HEK293T (cell line): ENCODE data around the gene NACA2.

ENCODE experiments used
- CTCF ChIA-PET: fragments of 350-600 bp; formaldehyde crosslinking; extraction: SDS; loops from one replicate; lab custom pipeline; 2021; ENCODE audit warnings: antibody characterized with exemption, inconsistent platforms; lab: Yijun Ruan, JAX
- POLR2A ChIA-PET: fragments of 350-600 bp; formaldehyde crosslinking; extraction: SDS; loops from one replicate; lab custom pipeline; 2020; ENCODE audit warnings: antibody characterized with exemption, inconsistent platforms; lab: Yijun Ruan, JAX
- DNase-seq: peaks from one replicate; pipeline ENCODE4 v3.0.0; 2012; ENCODE audit warnings: mixed read lengths; ENCODE audit errors: extremely low spot score
- ARNT ChIP-seq: fragments of 450-650 bp; IDR thresholded peaks from 2 replicates; pipeline ENCODE4 v1.6.1; 2017; ENCODE audit warnings: mild to moderate bottlenecking
- BHLHE40 ChIP-seq: fragments of 450-650 bp; IDR thresholded peaks from 2 replicates; pipeline ENCODE4 v1.6.1; 2016; ENCODE audit warnings: mild to moderate bottlenecking, moderate library complexity, borderline replicate concordance
- CTBP1 ChIP-seq: fragments of 450-650 bp; IDR thresholded peaks from 2 replicates; pipeline ENCODE4 v1.6.1; 2016; ENCODE audit warnings: borderline replicate concordance
- ELF4 ChIP-seq: fragments of 450-650 bp; IDR thresholded peaks from 2 replicates; pipeline ENCODE4 v1.6.1; 2017; ENCODE audit warnings: antibody characterized with exemption
- FOXA1 ChIP-seq: fragments of 450-650 bp; IDR thresholded peaks from 2 replicates; pipeline ENCODE4 v1.6.1; 2016; ENCODE audit warnings: mild to moderate bottlenecking
- FOXK2 ChIP-seq: fragments of 450-650 bp; IDR thresholded peaks from 2 replicates; pipeline ENCODE4 v1.6.1; 2016; ENCODE audit warnings: mild to moderate bottlenecking
- FOXM1 ChIP-seq: fragments of 450-650 bp; IDR thresholded peaks from 2 replicates; pipeline ENCODE4 v1.6.1; 2017; ENCODE audit warnings: mild to moderate bottlenecking, borderline replicate concordance
- HDGF ChIP-seq: fragments of 450-650 bp; IDR thresholded peaks from 2 replicates; pipeline ENCODE4 v1.6.1; 2017; ENCODE audit warnings: antibody characterized with exemption, borderline replicate concordance
- L3MBTL2 ChIP-seq: fragments of 450-650 bp; conservative IDR thresholded peaks from 2 replicates; pipeline ENCODE4 v1.6.1; 2016; ENCODE audit warnings: mild to moderate bottlenecking
- LEF1 ChIP-seq: fragments of 450-650 bp; IDR thresholded peaks from 2 replicates; pipeline ENCODE4 v1.6.1; 2017; ENCODE audit warnings: mild to moderate bottlenecking, borderline replicate concordance
- NFRKB ChIP-seq: fragments of 450-650 bp; IDR thresholded peaks from 2 replicates; pipeline ENCODE4 v1.6.1; 2016; ENCODE audit warnings: mild to moderate bottlenecking, moderate library complexity
- SP1 ChIP-seq: fragments of 450-650 bp; IDR thresholded peaks from 2 replicates; pipeline ENCODE4 v1.6.1; 2017
- SUZ12 ChIP-seq: fragments of 450-650 bp; IDR thresholded peaks from 2 replicates; pipeline ENCODE4 v1.6.1; 2016; ENCODE audit warnings: mild to moderate bottlenecking
- TARDBP ChIP-seq: fragments of 450-650 bp; IDR thresholded peaks from 2 replicates; pipeline ENCODE4 v1.6.1; 2016
- ZNF384 ChIP-seq: fragments of 450-650 bp; IDR thresholded peaks from 2 replicates; pipeline ENCODE4 v1.6.1; 2016
- TF ChIP-seq, protein P1 (sequence below): fragments of 450-650 bp; IDR thresholded peaks from 2 replicates; pipeline ENCODE4 v1.6.1; 2016

Gene NACA2

DNA sequence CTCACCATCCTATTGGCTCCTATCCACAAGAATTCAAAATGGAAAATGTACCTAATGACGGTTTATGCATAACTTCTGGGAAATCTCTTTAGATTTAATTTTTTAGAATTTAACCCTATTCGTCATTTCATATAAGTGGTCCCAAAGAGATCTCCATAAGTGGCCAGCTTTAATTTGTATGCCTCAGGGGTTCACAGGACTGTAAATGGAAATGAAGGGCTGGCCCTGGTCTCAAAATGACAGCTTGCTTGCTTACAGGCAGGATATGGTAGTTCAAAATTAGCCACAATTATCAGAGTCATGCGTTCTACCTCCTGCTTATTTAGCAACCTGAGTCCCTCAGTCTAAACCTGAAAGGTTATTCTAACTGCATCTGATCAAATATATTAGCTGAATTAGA is 6.6 kb upstream of the NACA2 start:
- CTCF ChIA-PET, result no interaction called here
- DNase-seq, result no peak
- TF ChIP-seq ZNF384 (no peak), SP1 (no peak), CTBP1 (no peak), BHLHE40 (no peak), FOXK2 (no peak), TARDBP (no peak), FOXA1 (no peak), LEF1 (no peak), ELF4 (no peak), FOXM1 (no peak), SUZ12 (no peak), L3MBTL2 (no peak), ARNT (no peak), NFRKB (no peak), HDGF (no peak)
- TF ChIP-seq, protein P1, sequence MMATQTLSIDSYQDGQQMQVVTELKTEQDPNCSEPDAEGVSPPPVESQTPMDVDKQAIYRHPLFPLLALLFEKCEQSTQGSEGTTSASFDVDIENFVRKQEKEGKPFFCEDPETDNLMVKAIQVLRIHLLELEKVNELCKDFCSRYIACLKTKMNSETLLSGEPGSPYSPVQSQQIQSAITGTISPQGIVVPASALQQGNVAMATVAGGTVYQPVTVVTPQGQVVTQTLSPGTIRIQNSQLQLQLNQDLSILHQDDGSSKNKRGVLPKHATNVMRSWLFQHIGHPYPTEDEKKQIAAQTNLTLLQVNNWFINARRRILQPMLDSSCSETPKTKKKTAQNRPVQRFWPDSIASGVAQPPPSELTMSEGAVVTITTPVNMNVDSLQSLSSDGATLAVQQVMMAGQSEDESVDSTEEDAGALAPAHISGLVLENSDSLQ, result no peak
- POLR2A ChIA-PET, result no interaction called here

DNA sequence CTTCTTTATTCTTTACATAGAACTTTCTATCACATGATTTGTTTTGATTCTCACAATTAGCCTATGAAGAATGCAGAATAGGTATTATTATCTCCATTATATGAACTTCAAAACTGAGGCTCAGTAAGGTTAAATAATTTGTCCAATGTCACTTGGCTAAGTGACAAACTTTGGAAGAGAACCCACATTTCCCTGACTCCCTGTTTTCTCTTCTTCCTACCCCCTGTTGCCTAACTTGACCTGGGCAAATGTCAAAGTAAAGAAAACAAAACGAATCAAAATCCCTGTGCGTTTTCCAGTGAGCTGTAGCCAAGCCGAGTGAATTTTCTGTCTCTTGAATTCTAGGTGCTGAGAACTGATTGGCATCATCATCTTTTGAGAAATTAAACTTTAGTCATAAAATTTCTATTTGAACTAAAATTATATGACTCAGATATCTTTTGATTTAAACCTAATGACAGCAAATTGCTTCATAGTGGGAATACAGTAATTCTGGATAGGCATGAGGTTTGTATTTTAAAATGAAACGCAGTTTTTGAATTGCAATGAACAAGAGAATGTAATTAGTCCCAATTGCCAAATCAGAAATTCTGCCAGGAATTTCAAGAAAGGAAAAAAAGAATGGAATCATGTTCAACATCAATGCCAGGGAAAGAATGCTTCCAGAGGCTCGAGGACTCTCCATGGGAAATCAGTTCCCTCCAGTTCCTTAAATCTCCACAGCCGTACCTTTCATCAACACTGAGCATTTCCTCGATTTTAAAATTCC is 4.6 kb upstream of the NACA2 start:
- ChIA-PET CTCF (no interaction called here), POLR2A (interaction anchor here (0.7 kb wide), 1 partner anchor 266 kb away, joined by 3 read pairs; no protein-coding TSS in a partner anchor)
- no peak for TF ChIP-seq ARNT
- no peak for TF ChIP-seq ELF4
- TF ChIP-seq CTBP1, result no peak
- no peak for TF ChIP-seq LEF1
- no peak for TF ChIP-seq FOXK2
- TF ChIP-seq NFRKB, result no peak
- DNase-seq, result no peak

DNA sequence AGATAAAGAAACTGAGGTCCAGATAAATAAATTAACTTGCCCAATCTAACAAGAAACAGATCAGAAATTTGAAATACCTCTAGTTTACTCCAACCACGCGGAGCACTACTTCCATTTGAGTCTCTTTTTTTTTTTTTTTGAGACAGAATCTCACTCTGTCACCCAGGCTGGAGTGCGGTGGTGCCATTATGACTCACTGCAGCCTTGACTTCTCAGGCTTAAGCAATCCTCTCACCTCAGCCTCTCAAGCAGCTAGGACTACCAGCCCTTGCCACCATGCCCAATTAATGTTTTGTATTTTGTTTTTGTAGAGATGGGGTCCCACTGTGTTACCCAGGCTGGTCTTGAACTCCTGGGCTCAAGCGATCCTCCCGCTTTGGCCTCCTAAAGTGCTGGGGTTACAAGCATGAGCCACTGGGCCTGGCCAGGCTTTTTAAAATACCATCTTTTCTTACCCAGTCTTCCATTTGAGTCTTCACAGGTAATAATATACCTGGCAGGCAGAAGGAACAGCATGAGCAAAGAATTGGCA is 3.3 kb upstream of the NACA2 start:
- TF ChIP-seq FOXK2, result no peak
- no peak for TF ChIP-seq LEF1
- no peak for TF ChIP-seq TARDBP
- DNase-seq, result no peak
- ChIA-PET POLR2A (interaction anchor here (1.0 kb wide), 1 partner anchor 180 kb away, joined by 3 read pairs; no protein-coding TSS in a partner anchor), CTCF (interaction anchor here (0.6 kb wide), 3 partner anchors 10 to 497 kb away, joined by 3 to 7 read pairs (median 4); no protein-coding TSS in a partner anchor)

DNA sequence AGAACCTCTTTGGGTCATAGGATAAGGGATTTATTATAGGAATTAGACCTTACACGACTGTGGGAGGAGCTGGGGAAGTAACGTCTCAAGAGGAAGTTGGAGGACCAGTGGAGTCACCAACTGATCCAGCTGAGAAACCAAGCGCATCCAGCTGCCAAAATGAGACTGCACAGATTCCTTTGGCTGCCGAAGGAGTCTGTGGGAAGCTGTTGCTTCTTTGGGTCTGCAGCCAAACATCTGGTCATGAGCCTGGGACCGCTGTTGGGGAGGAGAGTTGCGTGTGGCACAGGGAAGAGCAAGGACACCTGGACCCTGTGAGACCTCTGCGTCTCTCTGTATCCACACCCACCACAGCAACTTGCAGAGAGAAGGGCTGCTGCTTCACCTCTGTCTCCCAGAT is 2.4 kb upstream of the NACA2 start:
- ChIA-PET CTCF (no interaction called here), POLR2A (interaction anchor here (1.0 kb wide), 1 partner anchor 179 kb away, joined by 3 read pairs; no protein-coding TSS in a partner anchor)
- TF ChIP-seq ELF4 (no peak), NFRKB (no peak), FOXM1 (no peak), ZNF384 (no peak), L3MBTL2 (no peak), ARNT (no peak), FOXA1 (no peak), CTBP1 (no peak), HDGF (no peak), FOXK2 (no peak), BHLHE40 (no peak), LEF1 (no peak), SUZ12 (no peak)
- TF ChIP-seq, protein P1, result no peak
- DNase-seq, result no peak

DNA sequence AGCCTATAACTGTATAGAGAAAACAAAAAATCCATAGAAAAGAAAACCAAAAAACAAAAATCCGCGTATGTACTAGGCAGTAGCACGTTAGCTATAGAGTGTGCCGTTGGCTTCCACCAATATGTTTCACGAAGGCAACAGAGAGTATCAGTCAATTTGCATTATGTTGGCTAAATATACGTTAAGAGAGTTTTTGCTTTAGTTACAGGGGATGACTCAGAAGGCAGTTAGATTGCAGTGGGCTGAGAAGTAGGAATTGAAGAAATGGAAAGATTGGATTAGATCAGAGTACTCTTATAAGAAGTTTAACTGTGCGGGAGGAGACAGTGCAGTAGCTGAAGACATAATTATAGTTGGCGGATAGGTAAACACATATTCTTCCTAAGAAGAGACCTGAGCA is 911 bp upstream of the NACA2 start:
- no peak for DNase-seq
- TF ChIP-seq FOXA1, result no peak
- TF ChIP-seq L3MBTL2, result no peak
- TF ChIP-seq SUZ12, result no peak
- POLR2A ChIA-PET, result no interaction called here
- CTCF ChIA-PET, result no interaction called here

DNA sequence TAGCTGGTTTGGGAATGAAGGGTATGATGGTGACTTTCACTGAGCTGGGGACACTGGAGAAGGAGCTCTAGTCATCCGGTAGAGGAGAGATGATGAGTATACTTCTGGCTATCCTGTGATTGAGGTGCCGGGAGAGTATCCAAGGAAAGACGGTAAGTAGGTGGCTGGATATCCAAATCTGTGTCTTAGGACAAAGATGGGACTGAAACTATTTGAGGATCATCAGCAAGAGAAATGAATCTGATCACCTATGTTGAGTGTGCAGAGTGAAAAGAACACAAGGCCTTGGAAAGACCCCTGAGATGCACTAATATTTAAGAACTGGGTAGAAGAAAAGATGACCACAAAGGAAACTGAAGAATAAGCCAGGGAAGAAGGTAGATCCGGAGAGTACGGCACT is 1.0 kb downstream of the NACA2 start:
- DNase-seq, result no peak
- ChIA-PET CTCF (no interaction called here), POLR2A (no interaction called here)
- TF ChIP-seq NFRKB (no peak), TARDBP (no peak), L3MBTL2 (no peak), HDGF (no peak)
- TF ChIP-seq, protein P1, result no peak
